Liver (tissue), 9 donors: ENCODE data around the gene REG3A. TPM values are rescaled to one million over a fixed set of nuclear protein-coding genes. Genes with fewer than 3 reads are reported as not detected.

ENCODE experiments used
- DNase-seq: peaks from one replicate; pipeline ENCODE4 v3.0.0-alpha.2; 2017; ENCODE audit warnings: low spot score
- H3K27ac ChIP-seq, 2 donors: one replicate each; pipeline ENCODE4 v1.7.0; 2013; ENCODE audit warnings: inconsistent platforms in 2 of 2, low read length in 2 of 2, control low read depth in 1 of 2, low read depth in 1 of 2, mild to moderate bottlenecking in 1 of 2
- H3K27me3 ChIP-seq, 4 donors: one replicate each; pipeline versions ENCODE4 v1.6.1 to v1.7.0; 2013; ENCODE audit warnings: low read length in 3 of 4, inconsistent platforms in 1 of 4, mild to moderate bottlenecking in 1 of 4, moderate library complexity in 1 of 4; ENCODE audit not compliant: control insufficient read depth in 4 of 4, insufficient read depth in 4 of 4
- H3K36me3 ChIP-seq, 4 donors: one replicate each; pipeline versions ENCODE4 v1.6.1 to v1.7.0; 2013; ENCODE audit warnings: low read length in 3 of 4, mild to moderate bottlenecking in 3 of 4, low read depth in 1 of 4, moderate library complexity in 1 of 4; ENCODE audit not compliant: control insufficient read depth in 4 of 4, insufficient read depth in 3 of 4
- H3K4me1 ChIP-seq, 4 donors: one replicate each; pipeline versions ENCODE4 v1.6.1 to v1.7.0; 2013; ENCODE audit warnings: low read length in 3 of 4, mild to moderate bottlenecking in 3 of 4, moderate library complexity in 1 of 4; ENCODE audit not compliant: control insufficient read depth in 4 of 4, insufficient read depth in 4 of 4
- H3K4me3 ChIP-seq, 3 donors: one replicate each; pipeline versions ENCODE4 v1.6.1 to v1.7.0; 2013; ENCODE audit warnings: low read length in 3 of 3, control low read depth in 1 of 3, low read depth in 1 of 3, mild to moderate bottlenecking in 1 of 3
- H3K9ac ChIP-seq, 2 donors: one replicate each; pipeline ENCODE4 v1.7.0; 2013; ENCODE audit warnings: low read length in 2 of 2, mild to moderate bottlenecking in 2 of 2, moderate library complexity in 2 of 2, control low read depth in 1 of 2, low read depth in 1 of 2
- H3K9me3 ChIP-seq, 4 donors: one replicate each; pipeline versions ENCODE4 v1.6.1 to v1.7.0; 2013; ENCODE audit warnings: low read length in 3 of 4; ENCODE audit not compliant: control insufficient read depth in 4 of 4
- EGR1 ChIP-seq, 2 donors: IDR thresholded peaks; 2 replicates each; pipeline ENCODE4 v1.6.1; 2016 to 2018; ENCODE audit warnings: antibody characterized with exemption in 2 of 2, low read depth in 2 of 2
- FOXA1 ChIP-seq: IDR thresholded peaks from 2 replicates; pipeline ENCODE4 v1.6.1; 2016; ENCODE audit warnings: antibody characterized with exemption
- FOXA2 ChIP-seq: IDR thresholded peaks from 2 replicates; pipeline ENCODE4 v1.6.1; 2016; ENCODE audit warnings: antibody characterized with exemption
- GABPA ChIP-seq, 2 donors: IDR thresholded peaks in 1 of 2; conservative IDR thresholded peaks in 1 of 2; 2 replicates each; pipeline ENCODE4 v1.6.1; 2016; ENCODE audit warnings: antibody characterized with exemption in 2 of 2, mild to moderate bottlenecking in 1 of 2, moderate library complexity in 1 of 2
- HNF4G ChIP-seq: IDR thresholded peaks from 2 replicates; pipeline ENCODE4 v1.6.1; 2016; ENCODE audit warnings: antibody characterized with exemption
- JUND ChIP-seq, 2 donors: IDR thresholded peaks; 2 replicates each; pipeline ENCODE4 v1.6.1; 2016; ENCODE audit warnings: antibody characterized with exemption in 2 of 2
- NR2F2 ChIP-seq: IDR thresholded peaks from 2 replicates; pipeline ENCODE4 v1.6.1; 2016; ENCODE audit warnings: antibody characterized with exemption
- RAD21 ChIP-seq, 2 donors: IDR thresholded peaks; 2 replicates each; pipeline ENCODE4 v1.6.1; 2016; ENCODE audit warnings: antibody characterized with exemption in 2 of 2, mild to moderate bottlenecking in 2 of 2
- TAF1 ChIP-seq: conservative IDR thresholded peaks from 2 replicates; pipeline ENCODE4 v1.6.1; 2016; ENCODE audit warnings: antibody characterized with exemption, mild to moderate bottlenecking
- YY1 ChIP-seq: IDR thresholded peaks from 2 replicates; pipeline ENCODE4 v1.6.1; 2016; ENCODE audit warnings: antibody characterized with exemption, mild to moderate bottlenecking
- WGBS: extraction: QIAGEN DNeasy Blood & Tissue Kit; methylation state at CpG from one replicate; pipeline ENCODE4 v1.1.7; 2013; 5-methylcytosine and 5-hydroxymethylcytosine counted together
- polyA plus RNA-seq, 2 donors: library from polyadenylated mRNA; stranded (reverse) in 1 of 2; unstranded in 1 of 2; fragments of 200-250 nt in 1 of 2; fragments of >200 nt in 1 of 2; fragmentation: Nextera tagmentation in 1 of 2; extraction: Ambion mirVana in 1 of 2; gene quantifications; one replicate each; pipeline versions ENCODE4 v1.2.1 to v1.2.3, GENCODE V29; 2013 to 2015
- total RNA-seq, 2 donors: library from RNA; depleted of rRNA; stranded (reverse); fragments of >200 nt; gene quantifications; one replicate each; pipeline ENCODE4 v1.2.3, GENCODE V29; 2014
- TF ChIP-seq, protein P1 (sequence below): IDR thresholded peaks from 2 replicates; pipeline ENCODE4 v1.6.1; 2016; ENCODE audit warnings: antibody characterized with exemption, mild to moderate bottlenecking
- TF ChIP-seq, protein P2 (sequence below): fragments of 150-350 bp; IDR thresholded peaks from 2 replicates; pipeline ENCODE4 v1.5.1; 2017; ENCODE audit warnings: improper control_type of control experiment, low read depth, low read length; ENCODE audit not compliant: missing input control
- donor health status: healthy.
- donor health status: healthy.
- donor health status: healthy.
- donor health status: healthy.
- donor health status: healthy.

REG3A gene
- not detected for total RNA-seq
- under 1 TPM in 1 of 2 donors, not detected in 1; 0.15 TPM for polyA plus RNA-seq

DNA sequence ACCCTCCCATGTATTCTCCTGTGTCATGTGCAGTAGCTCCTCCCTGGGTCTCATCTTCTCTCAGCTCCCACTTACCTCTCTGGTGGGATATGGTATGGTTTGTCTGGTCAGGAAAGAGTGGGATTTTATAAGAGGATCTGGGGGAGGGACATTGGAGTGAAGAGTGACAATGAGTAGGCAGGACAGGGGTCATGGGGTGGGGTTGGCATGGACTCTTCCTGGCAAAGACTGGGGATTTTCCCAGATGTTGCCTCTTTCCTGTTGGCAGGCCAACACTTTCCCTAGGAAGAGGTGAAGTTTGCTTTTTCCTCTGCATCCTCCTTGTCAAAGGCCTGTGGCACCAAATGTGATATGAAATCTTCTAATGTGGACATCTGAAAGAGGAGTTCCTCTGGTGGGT lies at the start of gene REG3A:
Gene REG3A (minus strand): TSS at position 101 of the 400 bp plus-strand sequence. CDS start 348 bp downstream, outside the sequence.
- peaks cover 0 to 3% (median 0%) of the 10 kb centered on the region in 4 donors for H3K9me3 ChIP-seq
- no peak within 1 kb of the TSS for H3K27ac ChIP-seq
- H3K9ac ChIP-seq: no peak within 1 kb of the TSS
- no peaks in the 10 kb centered on the region for H3K27me3 ChIP-seq
- no peak within 1 kb of the TSS for H3K4me3 ChIP-seq
- no peak for DNase-seq
- no peaks in the 10 kb centered on the region for H3K4me1 ChIP-seq
- no peaks in the 10 kb centered on the region for H3K36me3 ChIP-seq
- TF ChIP-seq, protein P1, sequence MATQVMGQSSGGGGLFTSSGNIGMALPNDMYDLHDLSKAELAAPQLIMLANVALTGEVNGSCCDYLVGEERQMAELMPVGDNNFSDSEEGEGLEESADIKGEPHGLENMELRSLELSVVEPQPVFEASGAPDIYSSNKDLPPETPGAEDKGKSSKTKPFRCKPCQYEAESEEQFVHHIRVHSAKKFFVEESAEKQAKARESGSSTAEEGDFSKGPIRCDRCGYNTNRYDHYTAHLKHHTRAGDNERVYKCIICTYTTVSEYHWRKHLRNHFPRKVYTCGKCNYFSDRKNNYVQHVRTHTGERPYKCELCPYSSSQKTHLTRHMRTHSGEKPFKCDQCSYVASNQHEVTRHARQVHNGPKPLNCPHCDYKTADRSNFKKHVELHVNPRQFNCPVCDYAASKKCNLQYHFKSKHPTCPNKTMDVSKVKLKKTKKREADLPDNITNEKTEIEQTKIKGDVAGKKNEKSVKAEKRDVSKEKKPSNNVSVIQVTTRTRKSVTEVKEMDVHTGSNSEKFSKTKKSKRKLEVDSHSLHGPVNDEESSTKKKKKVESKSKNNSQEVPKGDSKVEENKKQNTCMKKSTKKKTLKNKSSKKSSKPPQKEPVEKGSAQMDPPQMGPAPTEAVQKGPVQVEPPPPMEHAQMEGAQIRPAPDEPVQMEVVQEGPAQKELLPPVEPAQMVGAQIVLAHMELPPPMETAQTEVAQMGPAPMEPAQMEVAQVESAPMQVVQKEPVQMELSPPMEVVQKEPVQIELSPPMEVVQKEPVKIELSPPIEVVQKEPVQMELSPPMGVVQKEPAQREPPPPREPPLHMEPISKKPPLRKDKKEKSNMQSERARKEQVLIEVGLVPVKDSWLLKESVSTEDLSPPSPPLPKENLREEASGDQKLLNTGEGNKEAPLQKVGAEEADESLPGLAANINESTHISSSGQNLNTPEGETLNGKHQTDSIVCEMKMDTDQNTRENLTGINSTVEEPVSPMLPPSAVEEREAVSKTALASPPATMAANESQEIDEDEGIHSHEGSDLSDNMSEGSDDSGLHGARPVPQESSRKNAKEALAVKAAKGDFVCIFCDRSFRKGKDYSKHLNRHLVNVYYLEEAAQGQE: no peak

DNA sequence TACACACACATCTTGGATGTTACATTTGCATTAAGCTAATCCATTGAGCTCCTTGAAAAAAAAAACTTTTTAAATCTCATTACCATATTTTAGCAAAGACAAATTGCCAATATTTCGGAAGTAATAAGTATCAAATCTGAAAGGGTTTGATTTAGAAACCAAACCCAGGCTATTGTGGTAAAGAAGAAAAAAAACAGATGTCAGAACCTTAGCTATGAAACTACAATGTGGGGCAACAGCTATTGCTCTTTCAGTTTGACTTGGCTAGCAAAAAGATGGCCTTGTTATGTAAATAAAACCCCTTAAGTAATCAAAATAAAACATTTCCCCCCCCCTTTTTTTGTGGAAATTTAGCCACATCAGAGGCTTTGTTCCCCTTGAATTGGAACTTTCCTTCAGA lies 41.2 kb upstream of the REG3A start:
- no peaks in the 10 kb centered on the region for H3K4me1 ChIP-seq
- TF ChIP-seq GABPA (IDR thresholded peaks at IDR 0.05 in 1 of 2, conservative IDR thresholded peaks at IDR 0.05 in 1 of 2) (no peak), NR2F2 (no peak), TAF1 (no peak), HNF4G (no peak), RAD21 (IDR thresholded peaks at IDR 0.05) (no peak)
- no peak overlapping the region for H3K4me3 ChIP-seq
- no peaks in the 10 kb centered on the region for H3K9me3 ChIP-seq
- DNase-seq: no peak
- H3K27me3 ChIP-seq: peaks cover 0 to 6% (median 2%) of the 10 kb centered on the region in 4 donors
- no peak overlapping the region for H3K27ac ChIP-seq
- no peaks in the 10 kb centered on the region for H3K36me3 ChIP-seq
- H3K9ac ChIP-seq: no peak overlapping the region
- WGBS: 56% methylated on average over 1 of the region's 1 CpG

DNA sequence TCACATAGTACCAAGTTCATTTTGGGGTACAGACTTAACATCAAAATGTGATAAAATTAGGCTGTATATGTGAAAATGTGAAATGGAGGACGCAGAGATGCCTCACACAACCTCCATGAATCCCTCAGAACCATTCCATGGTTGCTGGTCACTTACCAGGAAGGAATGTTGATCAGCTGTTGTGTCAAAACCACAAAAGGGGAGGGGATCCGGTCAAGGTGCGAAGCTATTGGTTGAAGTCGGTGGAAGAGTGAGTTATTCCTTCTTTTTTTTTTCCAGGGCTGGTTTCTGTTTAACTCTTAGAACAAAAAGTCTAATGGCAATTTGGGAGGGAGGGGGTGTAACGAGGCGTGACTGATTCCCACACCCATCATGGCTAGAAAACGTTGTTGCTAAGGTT lies 32.3 kb upstream of the REG3A start:
- DNase-seq: no peak
- Histone ChIP-seq H3K9me3 (no peaks in the 10 kb centered on the region), H3K36me3 (no peaks in the 10 kb centered on the region), H3K4me3 (no peak overlapping the region), H3K4me1 (no peaks in the 10 kb centered on the region), H3K27ac (no peak overlapping the region), H3K9ac (no peak overlapping the region), H3K27me3 (peaks cover 0 to 8% (median 2%) of the 10 kb centered on the region in 4 donors)
- WGBS: 70% methylated on average over 7 of the region's 7 CpGs
- no peak for TF ChIP-seq FOXA2
- TF ChIP-seq HNF4G: no peak
- no peak for TF ChIP-seq RAD21 (IDR thresholded peaks at IDR 0.05)
- TF ChIP-seq EGR1 (IDR thresholded peaks at IDR 0.05; ENCODE audit: low read depth in 2 of 2): no peak
- TF ChIP-seq, protein P2, sequence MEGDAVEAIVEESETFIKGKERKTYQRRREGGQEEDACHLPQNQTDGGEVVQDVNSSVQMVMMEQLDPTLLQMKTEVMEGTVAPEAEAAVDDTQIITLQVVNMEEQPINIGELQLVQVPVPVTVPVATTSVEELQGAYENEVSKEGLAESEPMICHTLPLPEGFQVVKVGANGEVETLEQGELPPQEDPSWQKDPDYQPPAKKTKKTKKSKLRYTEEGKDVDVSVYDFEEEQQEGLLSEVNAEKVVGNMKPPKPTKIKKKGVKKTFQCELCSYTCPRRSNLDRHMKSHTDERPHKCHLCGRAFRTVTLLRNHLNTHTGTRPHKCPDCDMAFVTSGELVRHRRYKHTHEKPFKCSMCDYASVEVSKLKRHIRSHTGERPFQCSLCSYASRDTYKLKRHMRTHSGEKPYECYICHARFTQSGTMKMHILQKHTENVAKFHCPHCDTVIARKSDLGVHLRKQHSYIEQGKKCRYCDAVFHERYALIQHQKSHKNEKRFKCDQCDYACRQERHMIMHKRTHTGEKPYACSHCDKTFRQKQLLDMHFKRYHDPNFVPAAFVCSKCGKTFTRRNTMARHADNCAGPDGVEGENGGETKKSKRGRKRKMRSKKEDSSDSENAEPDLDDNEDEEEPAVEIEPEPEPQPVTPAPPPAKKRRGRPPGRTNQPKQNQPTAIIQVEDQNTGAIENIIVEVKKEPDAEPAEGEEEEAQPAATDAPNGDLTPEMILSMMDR: no peak
- TF ChIP-seq GABPA (IDR thresholded peaks at IDR 0.05 in 1 of 2, conservative IDR thresholded peaks at IDR 0.05 in 1 of 2): no peak
- no peak for TF ChIP-seq NR2F2
- no peak for TF ChIP-seq JUND (IDR thresholded peaks at IDR 0.05)
- no peak for TF ChIP-seq FOXA1
- no peak for TF ChIP-seq YY1
